Stimulated activated CD4-positive, alpha-beta T cell treated with anti-CD3 and anti-CD28 coated beads, TNF-alpha, amount 100 ng/mL, for 24 hours (primary cell): ENCODE data around the gene ABCB6.

Source experiments
- DNase-seq, 3 experiments: peaks; one replicate each; pipeline ENCODE4 v3.0.0-alpha.2; 2020; ENCODE audit warnings: low read depth in 3 of 3

ABCB6 gene

GRCh38 chr2:219184121-219184520 lies 34.6 kb downstream of the ABCB6 start:
- no peak for DNase-seq

- no peak for DNase-seq
Observed at GRCh38 chr2:219183151-219183772, 35.5 kb downstream of the ABCB6 start.

GRCh38 chr2:219182331-219183150 lies 36.2 kb downstream of the ABCB6 start:
- no peak for DNase-seq

- no peak for DNase-seq
Observed at GRCh38 chr2:219181531-219181930, 37.2 kb downstream of the ABCB6 start.

- DNase-seq = no peak
Observed at GRCh38 chr2:219180961-219181360, 37.8 kb downstream of the ABCB6 start.

DNA sequence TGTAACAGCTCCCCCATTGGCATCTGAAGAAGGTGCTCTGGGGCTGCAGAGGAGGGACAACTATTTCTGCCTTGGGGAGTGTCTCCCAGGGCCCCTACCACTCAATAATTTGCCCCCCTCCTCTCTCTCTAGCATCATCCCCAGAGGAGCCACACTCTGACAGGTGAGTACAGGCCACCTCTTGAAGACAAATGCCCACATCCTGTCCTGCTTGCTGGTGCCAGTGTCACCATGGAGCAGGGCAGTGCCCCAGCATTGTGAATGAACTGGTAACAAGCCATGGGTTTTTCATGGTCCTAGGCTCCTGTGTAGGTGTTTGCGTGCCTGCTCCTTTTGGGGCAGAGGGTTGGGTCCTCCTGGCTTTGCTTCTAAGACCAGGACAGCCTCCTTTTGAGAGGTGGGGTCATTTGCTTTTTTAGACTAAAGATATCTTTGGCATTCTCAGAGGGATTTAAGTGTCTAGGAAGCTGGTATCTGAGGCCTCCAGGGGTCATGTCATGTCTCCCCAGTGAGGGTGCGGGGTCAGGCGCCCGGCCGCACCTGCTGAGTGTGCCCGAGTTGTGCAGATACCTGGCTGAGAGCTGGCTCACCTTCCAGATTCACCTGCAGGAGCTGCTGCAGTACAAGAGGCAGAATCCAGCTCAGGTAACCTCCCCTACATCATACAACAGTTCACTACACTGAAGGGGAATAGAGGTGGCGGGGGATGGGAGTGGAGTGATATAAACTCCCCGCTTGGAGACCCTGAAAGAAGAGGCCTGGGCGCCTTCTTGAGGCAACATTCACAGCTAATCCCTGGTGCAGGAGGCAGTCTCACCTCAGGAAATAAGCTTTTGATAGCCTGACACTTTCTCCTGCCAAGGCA lies 38.9 kb downstream of the ABCB6 start:
- no peak for DNase-seq

GRCh38 chr2:219178377-219179175 lies 40.2 kb downstream of the ABCB6 start:
- peak in 1 of 3 experiments; percentile 41 for DNase-seq

DNA sequence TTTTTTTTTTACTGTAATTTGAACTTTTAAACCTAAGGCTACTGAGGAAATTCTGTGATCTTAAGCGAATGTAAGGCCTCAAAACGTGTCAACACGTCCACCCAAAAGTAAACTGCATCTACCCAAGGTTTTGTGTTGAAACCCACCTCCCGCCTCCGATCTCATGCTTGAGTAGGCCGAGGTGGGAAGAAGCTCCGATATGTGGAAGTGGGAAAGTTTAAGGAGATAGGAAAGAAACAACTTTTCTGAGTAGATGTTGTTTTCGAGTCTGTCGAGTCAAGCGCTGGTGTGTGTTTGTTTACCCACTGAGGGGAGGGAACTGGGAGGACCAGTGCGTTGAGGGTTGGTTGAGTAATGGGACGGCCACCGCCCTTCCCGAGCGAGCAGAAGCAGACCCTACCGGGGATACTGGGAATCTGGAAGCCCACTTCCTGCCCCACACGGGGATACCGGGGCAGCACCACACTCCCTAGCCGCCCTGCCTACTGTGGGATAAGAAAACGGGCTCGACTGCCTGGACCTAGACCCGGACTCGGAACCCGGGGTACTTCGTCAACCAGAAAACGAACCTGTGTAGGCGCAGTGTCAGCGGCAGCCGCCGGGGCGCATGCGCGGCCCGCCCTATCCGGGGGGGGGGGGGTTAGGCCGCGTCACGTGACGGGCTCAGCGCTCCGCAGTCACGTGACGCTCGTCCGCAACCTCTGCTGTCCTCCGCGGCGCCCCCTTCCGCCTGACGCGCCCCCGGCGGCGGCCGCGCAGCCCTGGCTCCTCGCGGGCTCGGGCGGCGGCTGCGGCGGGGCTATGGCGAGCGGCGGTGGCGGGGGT lies 41.0 kb downstream of the ABCB6 start, which contains the start of gene RETREG2:
Gene RETREG2, plus strand, starts transcription at position 724 of the 825 bp plus-strand sequence. Its CDS starts 78 bp downstream, at position 802.
- DNase-seq = peak; percentile 47 to 72 (median 54)

GRCh38 chr2:219176818-219177551 lies 41.8 kb downstream of the ABCB6 start, which contains the start of gene CNPPD1:
Gene CNPPD1 (minus strand): TSS chr2:219176925. CDS start chr2:219176828, 97 bp downstream.
- peak; percentile 65 to 85 (median 69) for DNase-seq

- peak in 1 of 3 experiments; percentile 37 for DNase-seq
Observed at GRCh38 chr2:219175928-219176817, 42.6 kb downstream of the ABCB6 start.

- no peak for DNase-seq
Observed at GRCh38 chr2:219175486-219175885, 43.3 kb downstream of the ABCB6 start.

- DNase-seq = no peak
Observed at GRCh38 chr2:219174801-219175200, 44.0 kb downstream of the ABCB6 start.

- DNase-seq = no peak
Observed at GRCh38 chr2:219174146-219174545, 44.6 kb downstream of the ABCB6 start.

DNA sequence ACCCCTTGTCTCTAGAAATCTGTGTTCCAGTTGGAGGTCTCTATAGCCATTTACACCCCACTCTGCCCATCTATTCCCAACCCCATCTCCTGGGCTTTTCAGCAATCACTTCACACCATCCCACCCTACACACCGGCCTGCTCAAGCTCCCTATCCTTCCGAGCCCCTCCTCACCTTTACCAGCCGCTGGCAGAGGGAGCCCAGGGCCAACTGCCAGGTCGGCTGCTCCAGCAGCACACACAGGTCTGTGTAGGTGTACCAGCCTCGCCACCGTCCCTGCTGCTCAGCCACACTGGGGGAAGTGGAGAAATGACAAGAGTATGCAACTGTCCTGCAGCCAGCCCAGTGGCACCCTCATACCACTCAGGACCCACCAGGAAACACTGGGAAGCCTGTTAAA lies 45.6 kb downstream of the ABCB6 start:
- DNase-seq = no peak

DNA sequence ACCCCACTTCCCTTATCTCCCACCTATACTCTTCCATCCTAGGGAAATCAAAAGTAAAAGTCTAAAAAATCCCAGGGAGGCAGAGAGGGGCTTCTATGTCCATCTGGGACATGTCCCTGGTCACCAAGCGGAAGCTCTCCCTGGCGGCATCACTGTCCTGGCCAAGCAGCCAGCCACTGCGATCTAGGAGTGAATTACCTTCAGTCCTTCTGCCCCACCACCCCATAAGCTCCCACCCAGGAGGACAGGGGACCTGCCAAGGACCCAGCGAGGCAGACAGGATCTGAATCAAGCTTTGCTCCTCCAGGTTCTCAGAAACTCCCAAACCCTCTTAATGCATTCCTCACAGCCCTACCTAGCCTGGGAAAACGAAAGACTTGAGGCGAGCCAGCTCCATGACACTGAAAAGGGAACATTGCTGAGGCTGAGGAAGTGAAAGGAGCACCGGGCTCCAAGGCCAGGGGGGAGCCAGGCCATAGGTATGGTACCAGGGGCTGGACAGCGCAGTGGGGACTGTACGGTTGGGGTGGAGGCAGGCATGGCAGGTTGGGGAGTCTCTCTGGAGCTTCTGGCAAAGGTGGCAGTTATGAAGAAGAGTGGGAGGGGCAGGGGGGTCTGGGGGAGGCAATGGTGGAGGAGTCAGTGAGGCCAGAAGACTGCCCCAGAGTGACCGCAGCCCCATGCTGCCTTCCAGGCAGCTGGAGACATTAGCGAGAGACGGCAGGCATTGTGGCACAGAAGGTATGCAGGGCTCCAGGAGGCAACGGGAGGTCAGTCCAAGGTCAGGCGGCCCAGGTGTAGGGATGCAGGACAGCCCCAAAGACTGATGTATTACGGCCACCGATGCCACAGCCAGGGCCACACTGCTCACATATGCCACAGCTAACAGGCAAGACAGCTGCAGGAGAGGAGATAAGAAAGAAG lies 46.3 kb downstream of the ABCB6 start:
- no peak for DNase-seq

DNA sequence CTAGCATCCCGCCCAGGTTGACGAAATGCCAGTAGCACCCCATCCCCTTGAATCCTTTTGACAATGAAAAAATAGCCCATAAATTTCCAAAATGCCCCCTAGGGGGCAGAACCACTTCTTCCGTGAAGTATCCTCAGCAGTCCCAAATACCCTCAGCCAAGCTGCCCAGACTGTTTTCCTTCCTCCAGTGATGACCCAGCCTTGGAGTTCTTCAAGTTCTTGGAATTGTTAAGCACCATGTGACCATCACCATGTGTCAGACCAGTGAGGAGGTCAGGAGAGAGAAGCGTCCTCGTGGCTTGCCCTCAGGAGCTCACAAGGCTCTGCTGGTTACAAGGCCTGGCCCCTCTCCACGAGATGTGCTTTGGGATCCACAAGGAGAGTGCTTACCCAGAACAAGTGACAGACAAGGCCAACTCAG lies 47.5 kb downstream of the ABCB6 start:
- no peak for DNase-seq

DNA sequence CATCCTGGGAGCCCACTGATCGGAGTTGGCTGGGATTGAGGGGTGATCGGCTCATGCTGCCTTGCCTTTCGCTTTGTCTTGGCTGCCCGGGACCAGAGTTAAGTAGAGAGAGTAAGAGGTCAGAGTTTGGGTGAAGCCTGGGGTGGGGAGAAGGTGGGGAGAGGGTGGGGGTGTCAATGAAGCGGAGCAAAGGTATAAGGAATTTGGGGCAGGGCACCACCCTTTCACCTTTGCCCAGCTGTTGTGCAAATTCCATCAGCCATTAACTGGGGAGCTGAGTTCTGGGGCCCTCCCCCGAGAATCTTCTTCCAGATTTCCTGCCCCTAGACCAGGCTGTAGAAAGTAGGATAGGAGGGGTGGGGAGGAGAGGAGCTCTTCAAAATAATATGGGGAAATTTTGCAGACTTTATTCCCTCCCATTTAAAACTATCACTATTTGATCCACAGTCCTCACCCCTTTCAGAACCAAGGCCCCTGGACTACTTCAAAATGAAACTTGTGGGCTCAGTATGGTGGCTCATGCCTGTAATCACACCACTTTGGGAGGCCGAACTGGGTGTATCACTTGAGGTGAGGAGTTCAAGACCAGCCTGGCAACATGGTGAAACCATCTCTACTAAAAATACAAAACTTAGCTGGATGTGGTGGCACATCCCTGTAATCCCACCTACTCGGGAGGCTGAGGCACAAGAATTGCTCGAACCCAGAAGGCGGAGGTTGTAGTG lies 48.7 kb downstream of the ABCB6 start, which contains the start of gene SLC23A3:
Gene SLC23A3, minus strand, starts transcription at position 100 of the 725 bp plus-strand sequence. Its CDS starts 45 bp downstream, at position 55.
- DNase-seq = no peak
